ENCODE measurements around the gene DNAJC7. TPM values are rescaled to one million over a fixed set of nuclear protein-coding genes. Genes with fewer than 3 reads are reported as not detected.

The DNAJC7 gene
- total RNA-seq, 1 donor from 2014 or later: 92.5 TPM

GRCh38 chr17:41989702-41990419 lies 27.4 kb downstream of the DNAJC7 start:
- H3K27ac Mint-ChIP-seq: no peak overlapping the region
- H3K36me3 ChIP-seq: peaks cover 18% of the 10 kb centered on the region
- no peaks in the 10 kb centered on the region for H3K27me3 Mint-ChIP-seq (ENCODE audit: insufficient read depth, low read depth)
- H3K9me3 ChIP-seq (ENCODE audit: low read depth): no peaks in the 10 kb centered on the region
- no peak overlapping the region for H3K4me2 ChIP-seq
- H3F3A ChIP-seq (ENCODE audit: low read depth): peaks cover 4% of the 10 kb centered on the region
- H3K4me1 ChIP-seq: no peaks in the 10 kb centered on the region
- H2AFZ ChIP-seq (replicated peaks): no peak overlapping the region
- H3K4me3 ChIP-seq: no peak overlapping the region
- no peaks in the 10 kb centered on the region for H3K4me1 Mint-ChIP-seq
- DNase-seq (ENCODE audit: low spot score): no peak
- H3K27me3 ChIP-seq: no peaks in the 10 kb centered on the region
- no peaks in the 10 kb centered on the region for H3K9me3 Mint-ChIP-seq
- H3K4me3 Mint-ChIP-seq: no peak overlapping the region
- no peak overlapping the region for H3K9ac ChIP-seq
- H4K20me1 ChIP-seq (ENCODE audit: low read depth): no peaks in the 10 kb centered on the region
- TF ChIP-seq EZH2phosphoT487 (IDR thresholded peaks at IDR 0.05) (no peak), EZH2 (IDR thresholded peaks at IDR 0.05) (no peak), CTCF (IDR thresholded peaks at IDR 0.05) (no peak)
- no peak overlapping the region for H3K27ac ChIP-seq
- H3K79me2 ChIP-seq (ENCODE audit: low read depth): no peaks in the 10 kb centered on the region
- peaks cover 33% of the 10 kb centered on the region for H3K36me3 Mint-ChIP-seq

GRCh38 chr17:41988418-41988817 lies 28.8 kb downstream of the DNAJC7 start:
- Mint-ChIP-seq H3K27me3 (ENCODE audit: insufficient read depth, low read depth) (peaks cover 2% of the 10 kb centered on the region), H3K4me3 (no peak overlapping the region), H3K4me1 (peaks cover 3% of the 10 kb centered on the region), H3K27ac (no peak overlapping the region), H3K36me3 (peaks cover 31% of the 10 kb centered on the region), H3K9me3 (no peaks in the 10 kb centered on the region)
- Histone ChIP-seq H3K27ac (no peak overlapping the region), H2AFZ (replicated peaks) (no peak overlapping the region), H3K9me3 (ENCODE audit: low read depth) (no peaks in the 10 kb centered on the region), H3K4me1 (no peaks in the 10 kb centered on the region), H3K4me2 (no peak overlapping the region), H3K4me3 (no peak overlapping the region), H3K36me3 (peaks cover 22% of the 10 kb centered on the region), H3K79me2 (ENCODE audit: low read depth) (no peaks in the 10 kb centered on the region), H3K27me3 (no peaks in the 10 kb centered on the region), H3K9ac (no peak overlapping the region), H3F3A (ENCODE audit: low read depth) (peaks cover 4% of the 10 kb centered on the region), H4K20me1 (ENCODE audit: low read depth) (no peaks in the 10 kb centered on the region)
- TF ChIP-seq EZH2phosphoT487 (IDR thresholded peaks at IDR 0.05) (no peak), EZH2 (IDR thresholded peaks at IDR 0.05) (no peak), CTCF (IDR thresholded peaks at IDR 0.05) (no peak)
- no peak for DNase-seq (ENCODE audit: low spot score)

GRCh38 chr17:41987642-41988041 lies 29.6 kb downstream of the DNAJC7 start:
- Histone ChIP-seq H3K9me3 (ENCODE audit: low read depth) (no peaks in the 10 kb centered on the region), H3F3A (ENCODE audit: low read depth) (peaks cover 4% of the 10 kb centered on the region), H3K36me3 (peaks cover 22% of the 10 kb centered on the region), H2AFZ (replicated peaks) (no peak overlapping the region), H3K27me3 (no peaks in the 10 kb centered on the region), H3K27ac (no peak overlapping the region), H3K79me2 (ENCODE audit: low read depth) (no peaks in the 10 kb centered on the region), H3K4me1 (no peaks in the 10 kb centered on the region), H3K9ac (no peak overlapping the region), H3K4me2 (no peak overlapping the region), H3K4me3 (no peak overlapping the region), H4K20me1 (ENCODE audit: low read depth) (no peaks in the 10 kb centered on the region)
- peaks cover 29% of the 10 kb centered on the region for H3K36me3 Mint-ChIP-seq
- no peak overlapping the region for H3K27ac Mint-ChIP-seq
- peaks cover 3% of the 10 kb centered on the region for H3K27me3 Mint-ChIP-seq (ENCODE audit: insufficient read depth, low read depth)
- DNase-seq (ENCODE audit: low spot score): no peak
- no peaks in the 10 kb centered on the region for H3K9me3 Mint-ChIP-seq
- peaks cover 3% of the 10 kb centered on the region for H3K4me1 Mint-ChIP-seq
- TF ChIP-seq EZH2phosphoT487 (IDR thresholded peaks at IDR 0.05) (no peak), EZH2 (IDR thresholded peaks at IDR 0.05) (no peak), CTCF (IDR thresholded peaks at IDR 0.05) (no peak)
- H3K4me3 Mint-ChIP-seq: no peak overlapping the region

Data from neural progenitor cell (in vitro differentiated cells).